ENCODE data around the gene ZNRF1.

The ZNRF1 gene

DNA sequence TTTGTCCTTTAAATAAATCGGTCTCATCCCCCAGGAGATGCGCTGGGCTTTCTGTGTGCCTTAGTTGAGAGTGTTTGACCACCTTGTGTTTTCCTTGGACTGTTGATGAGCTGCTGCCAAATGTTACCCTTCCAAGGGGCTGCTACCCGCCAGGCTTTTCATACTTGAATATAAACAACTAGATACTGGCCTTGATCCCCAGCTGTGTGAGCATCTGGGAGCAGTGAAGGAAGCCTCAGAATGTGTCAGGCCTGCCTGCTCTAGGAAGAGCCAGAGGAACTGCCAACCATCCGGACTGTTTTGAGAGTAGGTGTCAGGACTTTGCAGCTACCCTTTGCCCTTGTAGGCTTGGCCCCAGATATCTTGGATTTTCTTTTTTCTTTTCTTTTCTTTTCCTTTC lies 60.0 kb downstream of the ZNRF1 start:
- in situ Hi-C loops (cut with HindIII; ENCODE audit: low sequenced_read_pairs) = no loop called here

DNA sequence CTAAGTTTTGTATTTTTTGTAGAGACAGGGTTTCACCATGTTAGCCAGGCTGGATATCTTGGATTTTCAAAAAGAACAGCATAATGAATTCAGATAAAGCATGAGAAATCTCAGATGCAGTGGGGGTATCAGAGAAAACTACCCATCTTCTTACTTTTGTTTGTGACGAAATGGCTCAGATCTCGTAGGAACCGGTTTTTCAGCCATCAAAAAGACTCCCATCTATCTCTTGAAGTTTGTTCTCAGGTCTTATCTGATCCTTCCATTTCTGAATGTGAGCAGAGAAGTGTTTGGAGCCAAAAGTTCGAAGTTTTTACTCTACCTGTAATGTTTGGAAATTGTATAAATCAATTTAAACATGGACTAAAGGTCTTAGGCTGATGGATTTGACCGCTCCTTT lies 60.6 kb downstream of the ZNRF1 start:
- in situ Hi-C loops (cut with HindIII; ENCODE audit: low sequenced_read_pairs) = no loop called here

GRCh38 chr16:75060723-75061122 lies 61.9 kb downstream of the ZNRF1 start:
- in situ Hi-C loops (cut with HindIII; ENCODE audit: low sequenced_read_pairs) = no loop called here

DNA sequence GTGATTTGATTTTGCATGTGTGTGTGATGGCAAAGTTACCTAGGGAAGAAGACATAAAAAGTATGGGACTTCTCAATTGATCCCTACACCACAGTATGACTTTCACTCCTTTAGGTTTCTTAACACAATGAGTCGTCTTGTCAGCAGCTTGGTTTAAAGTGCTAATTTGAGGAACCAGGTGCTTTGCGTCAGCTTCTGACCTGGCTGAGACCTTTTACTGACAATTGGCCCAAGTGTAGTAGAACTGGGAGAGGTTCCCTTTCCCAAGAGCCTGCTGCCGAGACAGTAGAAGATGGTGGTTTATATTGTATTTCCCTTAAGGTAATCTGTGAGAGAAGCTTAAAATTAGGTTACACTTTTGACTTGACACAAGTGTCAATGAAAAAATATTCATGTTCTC lies 62.8 kb downstream of the ZNRF1 start:
- in situ Hi-C loops (cut with HindIII; ENCODE audit: low sequenced_read_pairs) = no loop called here

DNA sequence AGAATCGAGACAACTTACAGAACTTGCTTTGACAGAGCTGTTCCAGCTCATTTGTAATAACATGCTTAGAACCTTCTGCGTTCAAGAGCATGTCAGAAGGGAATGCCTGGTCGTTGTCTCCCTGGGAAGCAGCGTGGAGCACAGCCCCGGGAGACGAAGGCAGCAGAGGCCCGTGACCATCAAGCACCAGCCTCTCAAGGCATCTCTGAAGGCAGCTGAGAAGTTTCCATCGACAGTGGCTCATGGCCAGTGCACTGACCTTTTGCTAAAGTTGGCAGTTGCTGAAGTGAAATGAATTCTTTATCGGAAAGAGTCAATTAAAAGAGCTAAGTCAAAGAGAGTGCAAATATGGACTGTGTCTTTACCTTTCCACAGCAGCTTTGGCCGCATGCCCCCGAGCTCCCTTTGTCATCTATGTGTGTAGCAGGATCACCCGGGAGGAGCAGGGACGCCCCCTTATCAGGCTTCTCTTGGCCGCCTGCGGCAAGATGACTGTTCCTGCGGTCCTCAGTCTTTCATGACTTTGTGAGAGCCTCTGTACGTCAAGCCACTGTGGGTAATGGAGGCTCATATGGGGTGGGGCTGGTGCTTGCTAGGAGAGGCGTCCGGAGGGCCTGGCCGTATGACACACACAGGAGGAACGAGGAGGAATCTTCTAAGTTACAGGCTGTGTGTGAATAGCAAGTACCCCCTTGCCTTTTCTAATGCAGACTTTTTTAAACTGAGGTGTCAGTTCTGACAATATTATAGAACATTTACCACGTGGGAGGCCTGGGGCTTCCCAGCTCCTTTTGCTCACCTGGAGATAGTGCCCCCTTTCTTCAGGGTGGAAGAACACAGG lies 63.5 kb downstream of the ZNRF1 start:
- in situ Hi-C loops (cut with HindIII; ENCODE audit: low sequenced_read_pairs) = no loop called here

GRCh38 chr16:75062976-75063346 lies 64.1 kb downstream of the ZNRF1 start:
- in situ Hi-C loops (cut with HindIII; ENCODE audit: low sequenced_read_pairs) = no loop called here

DNA sequence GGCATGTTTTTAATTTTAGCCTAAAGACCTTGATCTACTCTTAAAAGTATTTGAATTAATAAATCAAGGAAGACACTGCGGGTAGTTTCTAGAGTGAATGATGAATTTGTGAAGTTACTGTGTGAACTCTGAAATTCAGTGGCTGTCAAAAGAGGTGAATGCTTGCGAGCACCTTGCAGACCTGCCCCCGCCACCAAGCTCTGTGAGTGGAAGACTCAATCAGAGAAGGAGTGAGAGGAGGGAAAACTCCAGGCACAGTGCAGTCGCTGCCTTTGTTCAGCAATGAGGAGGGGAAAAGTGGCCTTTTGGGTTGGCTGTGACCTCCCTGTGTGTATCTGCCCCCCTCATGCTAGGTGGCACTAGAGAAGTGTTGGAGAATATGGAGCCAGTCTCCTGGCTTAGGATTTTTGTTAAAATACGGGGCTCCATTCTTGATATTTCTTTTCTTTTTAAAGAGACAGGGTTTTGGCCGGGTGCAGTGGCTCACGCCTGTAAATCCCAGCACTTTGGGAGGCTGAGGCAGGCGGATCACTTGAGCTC lies 64.8 kb downstream of the ZNRF1 start:
- in situ Hi-C loops (cut with HindIII; ENCODE audit: low sequenced_read_pairs) = no loop called here

- in situ Hi-C loops (cut with HindIII; ENCODE audit: low sequenced_read_pairs) = no loop called here
These were observed 65.8 kb downstream of the ZNRF1 start for GRCh38 chr16:75064403-75065148.

DNA sequence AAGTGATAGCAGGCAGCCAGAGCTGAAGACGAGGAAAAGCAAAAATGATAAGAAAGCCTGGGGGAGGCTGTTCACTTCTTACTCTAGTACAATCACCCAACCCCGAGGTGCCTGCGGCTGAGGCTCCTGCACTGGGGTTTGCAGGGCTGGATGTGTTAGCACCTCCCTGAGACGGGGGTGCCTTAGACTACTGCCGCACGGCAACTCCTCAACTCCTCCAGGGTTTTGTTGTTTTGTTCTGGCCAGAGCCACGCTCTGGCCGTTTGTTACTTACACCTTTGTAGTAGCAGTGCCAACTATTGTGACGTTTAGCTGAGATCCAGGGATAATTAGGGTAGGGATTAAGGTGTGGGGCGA lies 66.3 kb downstream of the ZNRF1 start:
- in situ Hi-C loops (cut with HindIII; ENCODE audit: low sequenced_read_pairs) = no loop called here

DNA sequence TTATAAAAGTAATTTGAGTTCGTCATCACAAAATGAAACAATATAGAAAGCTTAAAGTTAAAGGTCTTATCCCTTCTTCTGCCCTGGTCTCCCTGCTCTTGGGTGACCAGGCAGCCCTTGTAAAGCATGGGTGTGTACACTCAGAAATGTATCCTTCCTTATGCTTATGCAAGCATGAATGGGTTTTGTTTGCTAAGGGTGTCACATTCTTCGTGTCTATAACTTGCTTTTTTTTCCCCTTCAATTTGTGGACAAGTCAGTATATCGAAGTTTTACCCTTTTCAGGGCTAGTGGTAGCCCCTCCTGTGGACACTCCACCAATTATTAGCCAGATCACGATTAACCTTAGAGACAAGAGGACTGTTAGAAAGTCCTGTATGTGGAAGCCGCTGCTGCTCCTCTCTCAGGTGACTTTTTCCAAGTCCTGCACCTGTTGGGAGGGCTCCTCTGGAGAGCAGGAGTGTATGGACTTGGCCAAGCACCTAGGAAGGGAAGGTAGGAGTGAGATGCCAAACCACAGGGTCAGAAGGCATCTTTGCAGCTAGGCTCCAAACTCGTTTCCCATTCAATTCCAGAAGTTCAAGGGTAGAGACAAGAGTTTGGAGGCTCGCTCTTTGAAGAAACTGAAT lies 66.8 kb downstream of the ZNRF1 start:
- in situ Hi-C loops (cut with HindIII; ENCODE audit: low sequenced_read_pairs) = no loop called here

DNA sequence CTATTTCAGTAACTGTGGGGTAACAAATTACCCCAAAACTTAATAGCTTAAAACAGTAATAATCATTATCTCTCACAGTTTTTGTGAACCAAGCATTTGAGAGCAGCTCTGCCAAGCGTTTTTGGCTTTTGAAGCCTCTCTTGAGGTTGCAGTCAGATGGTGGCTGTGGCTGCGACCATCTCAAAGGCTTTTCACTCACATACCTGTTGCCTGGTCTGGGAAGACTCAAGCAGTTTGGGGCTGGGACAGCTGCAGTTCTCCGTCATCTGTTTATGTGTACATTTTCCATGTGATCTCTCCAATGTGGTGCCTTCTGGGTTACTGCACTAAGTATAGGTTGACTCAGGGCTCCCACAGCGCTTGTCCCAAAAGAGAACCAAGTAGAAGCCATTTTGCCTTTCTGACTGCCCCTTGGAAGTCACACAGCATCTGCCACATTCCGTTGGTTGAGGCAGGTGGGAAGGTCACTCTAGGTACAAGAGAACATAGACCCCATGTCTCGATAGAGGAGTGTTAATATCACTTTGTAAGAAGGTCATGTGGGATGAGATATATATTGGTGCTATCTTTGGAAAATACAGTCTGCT lies 68.1 kb downstream of the ZNRF1 start:
- in situ Hi-C loops (cut with HindIII; ENCODE audit: low sequenced_read_pairs) = no loop called here

GRCh38 chr16:75068085-75069031 lies 69.5 kb downstream of the ZNRF1 start:
- in situ Hi-C loops (cut with HindIII; ENCODE audit: low sequenced_read_pairs) = no loop called here

GRCh38 chr16:75070012-75070841 lies 71.4 kb downstream of the ZNRF1 start:
- in situ Hi-C loops (cut with HindIII; ENCODE audit: low sequenced_read_pairs) = no loop called here

GRCh38 chr16:75071621-75072020 lies 72.8 kb downstream of the ZNRF1 start:
- in situ Hi-C loops (cut with HindIII; ENCODE audit: low sequenced_read_pairs) = no loop called here

GRCh38 chr16:75072239-75072947 lies 73.6 kb downstream of the ZNRF1 start:
- in situ Hi-C loops (cut with HindIII; ENCODE audit: low sequenced_read_pairs) = no loop called here

DNA sequence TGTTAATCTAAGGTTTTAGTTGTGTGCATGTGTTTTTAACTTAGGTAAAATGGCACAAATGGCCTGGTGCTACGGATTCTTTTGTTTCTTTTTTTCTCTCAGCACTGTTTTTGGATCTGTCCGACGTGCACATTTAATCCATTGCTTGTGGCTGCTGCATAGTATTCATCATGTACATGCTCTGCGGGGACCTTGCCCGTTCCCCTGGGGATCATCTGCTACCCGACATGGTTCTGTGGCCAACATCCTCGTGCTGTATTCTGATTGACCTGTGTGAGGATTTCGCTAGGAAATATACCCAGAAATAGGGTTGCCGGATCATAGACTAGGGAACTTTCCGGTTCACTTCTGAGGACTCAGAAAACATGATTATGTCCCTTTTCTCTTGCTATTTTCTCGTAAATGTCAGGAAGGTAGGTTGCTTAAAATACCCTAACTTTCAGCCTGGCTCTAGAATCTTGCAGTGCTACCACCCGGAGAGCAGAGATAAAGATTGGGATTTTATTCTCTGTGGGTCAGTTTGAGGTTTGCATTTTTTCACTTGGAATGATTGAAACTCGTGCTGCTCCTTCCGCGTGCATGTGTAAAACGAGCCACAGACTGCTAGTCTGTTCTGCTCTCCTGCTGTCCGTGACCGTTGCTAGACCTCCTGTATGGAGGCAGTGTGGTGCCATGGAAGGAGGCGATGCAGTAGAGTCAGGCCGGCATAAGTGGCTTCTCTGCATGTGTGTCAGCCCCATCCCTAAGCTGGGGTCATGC lies 74.9 kb downstream of the ZNRF1 start:
- in situ Hi-C loops (cut with HindIII; ENCODE audit: low sequenced_read_pairs) = no loop called here

- in situ Hi-C loops (cut with HindIII; ENCODE audit: low sequenced_read_pairs) = no loop called here
These were observed 75.5 kb downstream of the ZNRF1 start for GRCh38 chr16:75074304-75074793.
